Measurements from ENCODE around the gene GCKR. TPM values are rescaled to one million over a fixed set of nuclear protein-coding genes. Genes with fewer than 3 reads are reported as not detected.

The GCKR gene
- total and polyA plus RNA-seq, 2 of the 13 experiments (the other 11 are each of a cell fraction or from before 2014, with no cell fraction given): 15.2 to 48.3 TPM

- no peak for TF ChIP-seq SIX4 (CRISPR knock-in tag; IDR thresholded peaks at IDR 0.05)
- no peak for TF ChIP-seq AGO2 (optimal IDR thresholded peaks at IDR 0.05; ENCODE audit: low read depth, low read length)
- no peak for TF ChIP-seq ZNF280B (CRISPR knock-in tag; IDR thresholded peaks at IDR 0.05; ENCODE audit: borderline replicate concordance)
- no peak for TF ChIP-seq KLF16 (CRISPR knock-in tag; IDR thresholded peaks at IDR 0.05)
- no peak for TF ChIP-seq ZNF788 (CRISPR knock-in tag; IDR thresholded peaks at IDR 0.05; ENCODE audit: borderline replicate concordance)
- TF ChIP-seq ZNF44 (CRISPR knock-in tag; IDR thresholded peaks at IDR 0.05): no peak
- no peak for TF ChIP-seq ZNF598 (CRISPR knock-in tag; IDR thresholded peaks at IDR 0.05; ENCODE audit: borderline replicate concordance)
- no peak for TF ChIP-seq ZNF672 (CRISPR knock-in tag; IDR thresholded peaks at IDR 0.05)
Measured at GRCh38 chr2:27471961-27472360, 24.7 kb upstream of the GCKR start (continued).

GRCh38 chr2:27485496-27485895 lies 11.1 kb upstream of the GCKR start:
- H3K4me2 ChIP-seq (ENCODE audit: low read depth, low read length): no peak overlapping the region
- H3K27me3 ChIP-seq (ENCODE audit: control insufficient read depth in 1 of 2, insufficient read depth in 2 of 2, low read length in 2 of 2): no peaks in the 10 kb centered on the region; a peak in 1 of 5 replicates
- no peaks in the 10 kb centered on the region for H4K20me1 ChIP-seq (ENCODE audit: insufficient read depth, low read length)
- no peak overlapping the region for H2AFZ ChIP-seq (ENCODE audit: low read length)
- FAIRE-seq (no peak), DNase-seq (ENCODE audit: low spot score) (no peak), ATAC-seq (no peak)
- no peaks in the 10 kb centered on the region for H3K9me3 ChIP-seq (ENCODE audit: low read length)
- H3K4me3 ChIP-seq (replicated peaks in 1 of 3; ENCODE audit: insufficient read depth in 1 of 3, low read depth in 2 of 3, low read length in 3 of 3): no peak overlapping the region
- ChIA-PET CTCF (ENCODE audit: low intra/inter-chr PET ratio, low total read pairs) (no interaction called here), POLR2A (no interaction called here)
- WGBS (ENCODE audit: low lambda C conversion rate): 73% methylated on average over 3 of the region's 3 CpGs
- peaks cover 26% of the 10 kb centered on the region for H3K4me1 ChIP-seq (ENCODE audit: insufficient read depth, low read length)
- intact Hi-C loops (cut with micrococcal nuclease; ENCODE audit: unreplicated experiment): no loop called here
- peaks cover 14 to 21% of the 10 kb centered on the region in 2 experiments; a peak in 4 of 5 replicates for H3K36me3 ChIP-seq (replicated peaks in 1 of 2; ENCODE audit: control insufficient read depth in 1 of 2, insufficient read depth in 2 of 2, low read length in 2 of 2)
- no peak overlapping the region for H3K9ac ChIP-seq (ENCODE audit: insufficient read depth, low read depth, low read length)
- no peaks in the 10 kb centered on the region for H3K79me2 ChIP-seq (ENCODE audit: insufficient read depth, low read length)
- no peak overlapping the region for H3K27ac ChIP-seq (ENCODE audit: extremely low read length, insufficient read depth, low read length)
- in situ Hi-C loops (cut with HindIII; ENCODE audit: extremely low pct_ligation_motif_present, low pct_unique_long_range_greater_than_20kb): no loop called here
- BruUV-seq (replicated peaks): no TSS peak
- TF ChIP-seq SP140L (CRISPR knock-in tag; IDR thresholded peaks at IDR 0.05; ENCODE audit: borderline replicate concordance) (no peak), IRF1 (CRISPR knock-in tag; IDR thresholded peaks at IDR 0.05; ENCODE audit: low read depth) (no peak), HDAC6 (IDR thresholded peaks at IDR 0.05; ENCODE audit: low read depth, low read length) (no peak), NR2F1 (CRISPR knock-in tag; IDR thresholded peaks at IDR 0.05) (no peak), SKI (IDR thresholded peaks at IDR 0.05; ENCODE audit: partially characterized antibody) (no peak), ZSCAN29 (CRISPR knock-in tag; conservative IDR thresholded peaks at IDR 0.05) (no peak), ZNF7 (CRISPR knock-in tag; IDR thresholded peaks at IDR 0.05) (no peak), HMGA1 (CRISPR knock-in tag; conservative IDR thresholded peaks at IDR 0.05) (no peak), ZNF770 (CRISPR knock-in tag; IDR thresholded peaks at IDR 0.05) (no peak), GTF2F1 (IDR thresholded peaks at IDR 0.05; ENCODE audit: low read length) (no peak), BORCS8-MEF2B (CRISPR knock-in tag; IDR thresholded peaks at IDR 0.05) (no peak), ZBTB20 (CRISPR knock-in tag; IDR thresholded peaks at IDR 0.05; ENCODE audit: borderline replicate concordance, low read depth) (no peak), TBP (CRISPR knock-in tag; IDR thresholded peaks at IDR 0.05) (no peak), SRSF4 (IDR thresholded peaks at IDR 0.05; ENCODE audit: low read depth, low read length, poor library complexity, severe bottlenecking) (no peak)

All from HepG2 (cell line).